ENCODE measurements around the gene EMCN.

DNA sequence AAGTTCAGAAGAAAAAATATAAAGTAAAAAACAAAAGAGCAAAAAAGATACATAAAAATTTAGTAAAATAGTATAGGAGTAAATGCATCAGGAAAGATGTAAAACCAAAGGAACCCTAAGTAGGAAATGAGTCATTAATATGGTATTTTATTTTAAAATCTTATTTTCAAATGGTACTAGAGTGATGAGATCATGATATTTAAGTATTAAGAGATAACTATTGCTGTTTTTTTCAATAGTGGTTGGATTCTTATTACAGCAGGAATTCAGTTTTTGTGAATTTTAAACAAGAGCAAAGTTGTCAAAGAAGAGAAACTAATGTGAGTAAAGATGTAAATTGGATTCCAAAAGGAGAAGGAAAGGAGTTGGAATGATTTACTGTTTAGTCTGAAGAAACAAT is 20.0 kb downstream of the EMCN start:
- TF ChIP-seq POLR2AphosphoS5 (IDR thresholded peaks at IDR 0.05; ENCODE audit: low read depth, low read length) (no peak), POLR2A (IDR thresholded peaks at IDR 0.05; ENCODE audit: low read depth, low read length) (no peak), TAF1 (IDR thresholded peaks at IDR 0.05; ENCODE audit: borderline replicate concordance, low read depth, low read length) (no peak)

All from GM12892 (cell line).